Cerebellar nuclear complex (tissue), 1 donor: Measurements from ENCODE around the gene EPG5.
"Not testable (repeated sequence)": the region's sequence is repeated elsewhere in the genome, so short reads cannot be mapped to it uniquely, and the experiment has no call there.

ENCODE experiments used
- DNase-seq, 2 experiments: peaks; one replicate each; lab custom pipeline; 2025; lab: John Stamatoyannopoulos, UW

Gene EPG5

GRCh38 chr18:45863469-45863868 lies 103.7 kb downstream of the EPG5 start:
- no peak for DNase-seq

GRCh38 chr18:45861926-45862325 lies 105.2 kb downstream of the EPG5 start:
- DNase-seq = no peak

- DNase-seq = no peak
Observed at GRCh38 chr18:45860971-45861370, 106.2 kb downstream of the EPG5 start.

- DNase-seq = no peak
Observed at GRCh38 chr18:45860492-45860891, 106.6 kb downstream of the EPG5 start.

DNA sequence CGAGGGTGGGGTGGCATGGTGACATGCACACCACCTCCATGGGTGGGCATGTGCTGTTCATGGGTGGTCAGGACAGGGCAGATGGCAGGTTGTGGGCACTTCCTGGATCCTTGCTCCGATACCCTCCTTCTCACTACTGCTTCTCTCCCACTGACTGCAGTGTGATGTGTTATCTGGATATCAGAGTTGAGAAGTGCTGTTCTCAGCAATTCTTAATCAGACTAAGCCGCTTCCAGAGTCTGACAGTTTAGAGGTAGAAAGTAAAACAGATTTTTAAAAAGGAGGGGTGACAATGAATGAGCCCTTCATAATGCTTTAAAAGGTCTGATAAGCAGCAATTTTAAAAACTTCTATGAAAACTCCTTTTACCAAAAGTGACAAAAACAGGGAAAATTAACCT lies 107.8 kb downstream of the EPG5 start:
- no peak for DNase-seq

GRCh38 chr18:45856531-45856930 lies 110.6 kb downstream of the EPG5 start:
- DNase-seq = no peak

DNA sequence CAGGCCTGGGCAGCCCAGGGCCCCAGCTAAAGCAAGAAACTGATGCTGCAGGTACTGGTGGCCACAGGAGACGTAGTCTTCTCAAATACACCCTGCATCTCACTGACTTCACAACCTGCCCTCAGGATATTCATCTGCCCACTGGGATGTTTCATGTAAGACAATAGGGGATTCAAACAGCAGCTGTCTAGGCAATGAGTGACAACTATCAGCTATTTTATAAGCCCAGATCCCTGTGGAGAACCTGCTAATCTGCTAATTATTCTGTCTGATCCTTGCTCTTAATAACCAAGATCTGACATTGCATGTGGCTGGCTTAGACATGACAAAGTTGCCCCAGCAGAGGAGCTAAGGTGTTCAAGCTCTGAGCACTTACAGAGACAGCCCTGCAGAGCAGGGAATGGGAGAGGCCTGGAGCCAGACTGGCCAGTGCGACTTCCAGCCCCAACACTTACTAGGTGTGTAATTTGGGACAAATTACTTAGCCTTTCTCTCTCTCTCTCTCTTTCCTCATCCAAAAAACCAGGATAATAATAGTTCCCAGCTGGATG lies 113.0 kb downstream of the EPG5 start:
- no peak for DNase-seq

- no peak for DNase-seq
Observed at GRCh38 chr18:45852631-45853030, 114.5 kb downstream of the EPG5 start.

- no peak for DNase-seq
Observed at GRCh38 chr18:45851161-45851925, 115.8 kb downstream of the EPG5 start.

- DNase-seq = no peak
Observed at GRCh38 chr18:45850021-45850420, 117.1 kb downstream of the EPG5 start.

DNA sequence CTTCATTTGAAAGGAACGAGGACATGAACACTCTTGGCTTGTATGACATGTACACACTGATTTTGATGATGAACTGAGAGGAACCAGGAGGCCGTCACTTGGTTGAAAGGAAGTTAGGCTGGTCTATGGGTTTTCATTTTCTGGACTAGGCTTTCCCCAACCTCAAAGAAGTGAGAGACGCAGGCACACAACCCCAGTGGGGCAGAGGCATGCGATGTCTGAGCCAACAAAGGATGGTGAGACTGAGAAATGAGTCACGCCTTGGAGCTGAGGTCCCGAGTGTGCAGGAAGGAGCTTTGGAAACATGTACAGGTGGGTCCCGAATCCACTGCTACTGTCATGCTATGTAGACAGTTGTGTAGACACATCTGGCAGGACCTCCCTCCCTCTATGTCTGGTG lies 117.6 kb downstream of the EPG5 start:
- no peak for DNase-seq

GRCh38 chr18:45848643-45849042 lies 118.5 kb downstream of the EPG5 start:
- not testable (repeated sequence) for DNase-seq

DNA sequence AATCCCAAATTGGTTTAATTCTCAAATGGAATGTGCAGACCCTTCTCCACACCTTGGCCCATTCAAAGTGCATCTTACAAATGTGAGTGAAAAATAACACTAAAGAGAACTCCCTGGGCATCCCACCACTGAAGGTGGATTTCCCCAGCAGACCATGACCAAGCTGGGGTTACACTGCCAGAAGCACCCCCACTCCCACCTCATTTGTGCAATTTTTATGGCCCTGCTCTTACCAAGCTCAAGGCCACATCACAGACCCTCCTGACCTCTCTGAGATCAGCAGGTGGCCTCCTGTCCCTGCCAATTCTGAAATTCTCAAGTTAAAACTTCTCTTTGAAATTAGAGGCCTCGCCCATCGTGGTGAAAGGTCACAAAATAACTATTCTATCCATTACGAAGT lies 120.0 kb downstream of the EPG5 start:
- DNase-seq = no peak

DNA sequence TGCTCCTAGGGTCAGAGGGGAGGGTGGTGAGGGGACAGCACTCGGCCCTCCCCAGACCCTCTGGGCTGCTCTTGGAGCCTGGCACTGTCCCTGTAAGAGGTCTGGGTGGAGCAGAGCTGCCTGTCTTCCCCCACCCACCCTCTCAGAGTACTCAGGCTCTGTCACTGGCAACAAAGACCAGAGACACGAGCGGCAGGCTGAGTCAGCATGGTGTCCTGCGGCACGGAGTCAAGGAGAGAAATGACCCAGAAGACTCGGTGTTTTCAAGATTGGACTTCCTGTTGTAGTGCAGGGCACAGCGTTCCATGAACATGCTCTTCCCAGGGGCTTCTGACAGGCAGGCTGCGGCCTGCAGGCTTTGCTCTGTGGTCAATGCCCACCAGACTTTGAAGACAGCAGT lies 121.7 kb downstream of the EPG5 start:
- DNase-seq = no peak

- no peak for DNase-seq
Observed at GRCh38 chr18:45844938-45845337, 122.2 kb downstream of the EPG5 start.

DNA sequence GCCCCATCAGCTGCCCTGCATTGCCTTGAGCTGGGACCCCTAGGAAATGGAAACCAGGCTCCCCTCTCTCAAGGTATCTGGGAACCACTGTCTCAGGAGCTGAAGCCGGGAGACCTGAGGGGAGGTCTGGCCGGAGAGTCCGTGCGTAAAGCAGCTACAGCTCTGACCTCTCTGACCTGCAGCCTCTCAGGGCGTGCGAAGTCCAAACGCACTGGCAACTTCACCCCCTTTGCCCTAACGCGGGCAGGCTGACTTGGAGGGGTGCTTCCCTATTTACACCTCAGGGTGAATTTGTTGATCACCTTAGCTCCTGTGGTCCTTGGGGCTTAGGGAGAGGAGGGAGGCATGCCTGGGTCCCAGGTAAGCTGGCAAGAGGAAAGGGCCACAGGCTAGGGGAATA lies 124.1 kb downstream of the EPG5 start:
- DNase-seq = no peak

DNA sequence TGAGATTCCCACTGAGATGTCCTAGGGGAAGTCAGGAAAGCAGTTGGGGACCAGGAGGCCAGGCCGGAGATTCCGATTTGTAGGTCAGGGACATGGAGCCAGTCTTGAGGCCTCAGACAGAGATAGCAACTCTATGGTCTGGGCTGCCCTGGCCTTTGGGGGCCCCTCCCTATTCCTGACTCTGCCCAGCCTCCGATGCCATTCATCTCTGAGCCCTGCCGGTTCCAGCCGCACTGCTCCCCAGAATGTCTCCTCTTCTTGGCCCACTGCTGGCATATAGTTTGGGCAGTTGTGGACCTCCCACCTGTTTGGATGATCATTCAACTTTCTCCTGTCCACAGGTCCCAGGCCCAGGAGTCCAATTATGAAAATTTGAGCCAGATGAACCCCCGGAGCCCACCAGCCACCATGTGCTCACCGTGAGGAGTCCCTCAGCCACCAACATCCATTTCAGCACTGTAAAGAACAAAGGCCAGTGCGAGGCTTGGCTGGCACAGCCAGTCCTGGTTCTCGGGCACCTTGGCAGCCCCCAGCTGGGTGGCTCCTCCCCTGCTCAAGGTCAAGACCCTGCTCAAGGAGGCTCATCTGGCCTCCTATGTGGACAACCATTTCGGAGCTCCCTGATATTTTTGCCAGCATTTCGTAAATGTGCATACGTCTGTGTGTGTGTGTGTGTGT lies 125.2 kb downstream of the EPG5 start:
- no peak for DNase-seq

DNA sequence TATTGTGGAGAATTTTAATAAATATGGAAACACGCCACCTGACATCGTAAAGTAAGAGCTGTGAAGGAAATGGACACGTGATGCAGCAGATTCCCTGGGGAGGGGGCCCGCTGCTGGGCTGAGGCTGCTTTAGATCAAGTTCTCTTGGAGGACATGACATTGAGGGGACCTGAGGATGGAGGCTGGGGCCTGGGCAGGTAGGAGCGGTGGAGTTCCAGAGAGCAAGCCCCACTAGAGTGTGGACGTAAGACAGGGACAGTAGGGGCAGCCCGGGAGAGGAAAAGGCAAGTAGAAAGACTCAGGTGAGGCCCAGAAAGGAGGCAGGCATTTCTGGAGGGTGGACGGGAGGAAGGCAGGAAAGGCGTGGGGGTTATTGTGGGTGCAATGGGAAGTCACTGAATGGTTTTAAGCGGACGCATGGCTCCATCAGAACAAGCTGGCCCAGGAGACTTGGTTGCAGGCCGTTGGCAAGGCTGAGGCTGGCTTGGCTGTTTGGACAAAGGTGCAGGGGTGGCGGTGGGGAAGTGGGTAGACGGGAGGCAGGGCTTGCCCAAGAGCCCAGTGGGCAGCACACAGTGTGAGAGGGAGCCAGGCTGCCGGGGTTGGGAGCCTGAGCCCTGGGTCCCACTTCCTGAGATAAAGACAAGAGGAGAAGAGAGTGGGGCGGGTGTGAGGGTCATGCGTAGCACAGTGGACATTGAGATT lies 125.9 kb downstream of the EPG5 start:
- no peak for DNase-seq

DNA sequence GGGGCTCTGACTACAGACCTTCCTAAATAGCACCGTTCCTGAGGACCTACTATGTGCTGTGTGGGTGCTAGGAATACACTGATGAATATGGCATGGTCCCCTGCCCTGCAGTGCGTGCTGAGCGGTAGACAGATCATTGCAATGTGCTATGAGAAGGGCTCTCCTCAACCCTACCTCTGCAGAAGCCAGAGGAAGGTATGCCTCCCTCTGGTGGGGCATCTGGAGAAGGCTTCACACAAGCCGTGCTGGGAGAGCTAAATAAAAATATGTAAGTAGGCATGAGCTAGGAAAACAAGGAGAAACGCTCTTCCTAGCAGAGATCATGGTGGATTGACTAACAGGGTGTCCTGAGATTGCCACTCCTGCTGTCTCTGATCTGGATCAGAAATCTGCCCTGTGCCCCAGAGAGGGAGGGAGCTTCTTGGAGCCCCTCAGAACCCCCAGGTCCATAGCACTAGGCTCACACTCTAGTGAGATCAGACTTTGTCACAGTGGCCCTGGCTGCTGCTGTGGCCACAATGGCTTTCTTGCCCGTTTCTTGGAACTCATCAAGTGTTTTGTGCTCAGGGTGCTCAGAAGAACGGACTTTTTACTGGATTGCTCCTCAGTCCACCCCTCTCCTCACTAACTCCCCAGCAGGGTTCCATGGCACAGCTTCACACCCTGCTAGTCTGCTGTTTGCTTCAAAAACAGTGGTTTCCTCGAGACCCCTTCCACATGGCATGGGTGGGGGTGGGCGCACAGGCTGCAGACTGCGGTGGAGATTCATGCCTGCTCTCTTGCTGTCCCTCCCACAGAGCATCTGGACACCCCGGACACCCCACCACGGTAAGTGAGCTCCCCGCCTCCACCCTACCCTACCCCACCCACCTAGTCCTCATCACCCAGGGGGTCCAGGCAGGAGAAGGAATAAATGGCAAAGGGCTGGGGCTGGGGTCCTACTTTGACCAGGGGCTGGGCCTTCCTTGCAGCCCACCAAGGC lies 127.4 kb downstream of the EPG5 start:
- DNase-seq = no peak

DNA sequence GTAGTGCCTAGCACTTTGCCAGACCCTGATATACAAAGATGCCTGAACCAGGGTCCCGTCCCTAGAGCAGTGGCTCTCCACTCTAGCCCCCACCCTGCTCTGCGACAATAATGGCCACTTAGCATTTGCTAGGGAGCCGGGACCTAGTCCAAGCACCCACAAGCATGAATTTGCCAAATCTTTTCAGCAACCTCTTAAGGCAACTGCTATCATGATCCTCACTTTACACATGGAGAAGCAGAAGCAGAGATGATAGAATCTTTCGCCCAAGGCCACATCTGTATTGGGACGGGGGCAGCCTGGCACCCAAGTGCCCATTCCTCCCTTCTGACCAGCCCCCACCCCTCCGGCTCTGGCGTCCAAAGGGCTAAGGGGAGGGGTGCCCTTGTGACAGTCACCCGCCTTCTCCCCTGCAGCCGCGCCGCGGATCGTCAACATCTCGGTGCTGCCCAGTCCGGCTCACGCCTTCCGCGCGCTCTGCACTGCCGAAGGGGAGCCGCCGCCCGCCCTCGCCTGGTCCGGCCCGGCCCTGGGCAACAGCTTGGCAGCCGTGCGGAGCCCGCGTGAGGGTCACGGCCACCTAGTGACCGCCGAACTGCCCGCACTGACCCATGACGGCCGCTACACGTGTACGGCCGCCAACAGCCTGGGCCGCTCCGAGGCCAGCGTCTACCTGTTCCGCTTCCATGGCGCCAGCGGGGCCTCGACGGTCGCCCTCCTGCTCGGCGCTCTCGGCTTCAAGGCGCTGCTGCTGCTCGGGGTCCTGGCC lies 128.6 kb downstream of the EPG5 start:
- DNase-seq = no peak
